Lower lobe of right lung (tissue), 2 donors: Measurements from ENCODE around the gene ARHGEF28. TPM values are rescaled to one million over a fixed set of nuclear protein-coding genes. Genes with fewer than 3 reads are reported as not detected.
A peak's percentile ranks its signal among the peaks of the same experiment; 100 is the strongest.

Experiments used
- ATAC-seq, 2 donors: fragments of 200-7000 bp; cut with Tn5 transposase; one replicate each; pipeline ENCODE4 v1.9.1; 2020 to 2022; ENCODE audit warnings: mild to moderate bottlenecking in 2 of 2, moderate library complexity in 2 of 2
- DNase-seq: peaks from one replicate; pipeline ENCODE4 v3.0.0-alpha.2; 2020
- H3K27ac ChIP-seq: fragments of 200-600 bp; one replicate; pipeline ENCODE4 v1.8.0; 2022
- H3K27me3 ChIP-seq: fragments of 200-600 bp; one replicate; pipeline ENCODE4 v1.8.0; 2022; ENCODE audit warnings: low read depth
- H3K36me3 ChIP-seq: fragments of 200-600 bp; one replicate; pipeline ENCODE4 v1.8.0; 2022; ENCODE audit warnings: mild to moderate bottlenecking
- H3K4me1 ChIP-seq: fragments of 200-600 bp; one replicate; pipeline ENCODE4 v1.8.0; 2022
- H3K4me3 ChIP-seq: fragments of 200-600 bp; one replicate; pipeline ENCODE4 v1.8.0; 2022; ENCODE audit warnings: mild to moderate bottlenecking
- H3K9me3 ChIP-seq: fragments of 200-600 bp; one replicate; pipeline ENCODE4 v1.8.0; 2022
- CTCF ChIP-seq: fragments of 200-600 bp; IDR thresholded peaks from one replicate; pipeline ENCODE4 v1.8.0; 2022; ENCODE audit warnings: antibody characterized with exemption, mild to moderate bottlenecking
- intact Hi-C: fragments of 100-400 bp; cut with DNase I; formaldehyde crosslinking; loops from one replicate; pipeline ENCODE4 v1.11.0; 2022
- total RNA-seq: library from RNA; stranded (reverse); fragmentation: NEBNext Ultra II Directional; extraction: Animal tissue kit (Norgen Biotek cat#: 25700); gene quantifications from one replicate; pipeline ENCODE4 v1.2.1, GENCODE V29; 2021
- donor health status: DM: no; HTN: yes; CAD: no; lungs with severe emphysema.

ARHGEF28 gene
- total RNA-seq, 1 donor from 2014 or later = 30.4 TPM

DNA sequence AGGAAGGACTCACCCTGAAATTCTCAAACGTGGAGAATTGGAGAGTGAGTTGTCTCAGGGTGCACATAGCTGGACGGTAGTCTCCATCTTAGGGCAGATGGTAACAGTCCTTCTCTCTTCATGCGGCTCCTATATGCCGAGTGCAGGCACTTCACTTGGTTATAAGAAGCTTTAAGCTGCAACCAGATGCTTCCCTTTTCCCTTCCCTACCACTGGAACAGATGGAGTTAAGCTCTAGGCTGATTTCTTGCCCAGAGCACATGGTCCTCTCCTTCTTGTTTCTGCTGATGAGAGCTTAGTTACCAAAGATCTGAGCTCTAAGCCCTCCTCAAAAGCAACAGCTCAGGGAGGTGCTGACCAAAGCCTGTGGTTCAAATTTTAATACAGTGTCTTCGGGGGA is 355.7 kb downstream of the ARHGEF28 start:
- H3K27me3 ChIP-seq = no peaks in the 10 kb centered on the region
- no peak for ATAC-seq
- H3K4me3 ChIP-seq = no peak overlapping the region
- H3K36me3 ChIP-seq = no peaks in the 10 kb centered on the region
- no peaks in the 10 kb centered on the region for H3K9me3 ChIP-seq
- DNase-seq = no peak
- TF ChIP-seq CTCF = no peak
- no peak overlapping the region for H3K27ac ChIP-seq
- intact Hi-C loops = no loop called here
- H3K4me1 ChIP-seq = no peaks in the 10 kb centered on the region

- intact Hi-C loops = no loop called here
- DNase-seq = no peak
- H3K4me1 ChIP-seq = no peaks in the 10 kb centered on the region
- no peak overlapping the region for H3K27ac ChIP-seq
- H3K4me3 ChIP-seq = no peak overlapping the region
- no peak for TF ChIP-seq CTCF
- no peak for ATAC-seq
- H3K27me3 ChIP-seq = no peaks in the 10 kb centered on the region
- no peaks in the 10 kb centered on the region for H3K36me3 ChIP-seq
- H3K9me3 ChIP-seq = no peaks in the 10 kb centered on the region
Observed at GRCh38 chr5:73983644-73984043, 357.6 kb downstream of the ARHGEF28 start.

DNA sequence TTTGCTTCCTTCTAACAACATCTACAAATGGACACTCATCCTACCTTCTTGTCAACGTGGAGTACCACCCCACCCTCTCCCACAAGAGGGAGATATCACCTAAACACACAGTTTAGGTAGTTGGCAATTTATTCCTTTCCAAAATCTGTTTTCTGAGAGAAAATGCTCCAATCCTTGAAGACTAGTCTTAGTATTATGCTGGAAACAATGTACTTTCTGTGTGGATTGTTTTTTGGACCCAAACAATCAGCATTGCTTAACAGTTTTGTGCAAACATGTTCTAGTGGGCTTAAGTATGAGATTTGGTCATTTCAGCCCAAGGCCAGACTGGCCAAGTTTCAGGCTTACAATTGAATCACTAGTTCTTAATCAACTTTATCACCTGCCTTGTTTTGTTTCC is 359.1 kb downstream of the ARHGEF28 start:
- no peak for DNase-seq
- Histone ChIP-seq H3K4me1 (no peaks in the 10 kb centered on the region), H3K4me3 (no peak overlapping the region), H3K27ac (no peak overlapping the region), H3K36me3 (no peaks in the 10 kb centered on the region), H3K27me3 (no peaks in the 10 kb centered on the region), H3K9me3 (no peaks in the 10 kb centered on the region)
- intact Hi-C loops = no loop called here
- TF ChIP-seq CTCF = peak; percentile 9
- peak; percentile 54 to 83 for ATAC-seq

- no peaks in the 10 kb centered on the region for H3K36me3 ChIP-seq
- H3K9me3 ChIP-seq = no peaks in the 10 kb centered on the region
- no peaks in the 10 kb centered on the region for H3K27me3 ChIP-seq
- peaks cover 4% of the 10 kb centered on the region for H3K4me1 ChIP-seq
- DNase-seq (no peak), ATAC-seq (no peak)
- no peak for TF ChIP-seq CTCF
- H3K27ac ChIP-seq = no peak overlapping the region
- intact Hi-C loops = no loop called here
- H3K4me3 ChIP-seq = no peak overlapping the region
Observed at GRCh38 chr5:73986729-73987128, 360.7 kb downstream of the ARHGEF28 start.

DNA sequence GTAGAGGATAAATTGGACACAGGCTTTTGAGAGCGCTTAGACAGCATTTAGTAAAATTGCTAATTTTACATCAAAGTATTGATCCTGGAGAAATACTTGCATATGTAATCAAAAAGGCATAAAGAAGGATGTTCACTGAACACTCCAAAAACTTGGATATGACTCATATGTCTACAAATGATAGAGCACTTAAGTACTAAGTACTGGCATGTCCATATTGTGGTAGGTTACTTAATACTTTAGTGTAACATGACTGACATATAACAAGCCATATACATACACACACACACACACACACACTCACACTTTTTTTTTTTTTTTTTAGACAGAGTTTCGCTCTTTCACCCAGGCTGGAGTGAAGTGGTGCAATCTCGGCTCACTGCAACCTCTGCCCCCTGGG is 361.9 kb downstream of the ARHGEF28 start:
- H3K4me1 ChIP-seq = peaks cover 4% of the 10 kb centered on the region
- no peak for ATAC-seq
- no peak for DNase-seq
- H3K27me3 ChIP-seq = no peaks in the 10 kb centered on the region
- no peak overlapping the region for H3K4me3 ChIP-seq
- H3K36me3 ChIP-seq = no peaks in the 10 kb centered on the region
- intact Hi-C loops = no loop called here
- H3K9me3 ChIP-seq = no peaks in the 10 kb centered on the region
- no peak for TF ChIP-seq CTCF
- H3K27ac ChIP-seq = no peak overlapping the region

- H3K27ac ChIP-seq = no peak overlapping the region
- no peaks in the 10 kb centered on the region for H3K27me3 ChIP-seq
- TF ChIP-seq CTCF = no peak
- H3K36me3 ChIP-seq = no peaks in the 10 kb centered on the region
- DNase-seq (no peak), ATAC-seq (no peak)
- intact Hi-C loops = no loop called here
- H3K4me1 ChIP-seq = peaks cover 4% of the 10 kb centered on the region
- no peaks in the 10 kb centered on the region for H3K9me3 ChIP-seq
- no peak overlapping the region for H3K4me3 ChIP-seq
Observed at GRCh38 chr5:73989956-73990355, 364.0 kb downstream of the ARHGEF28 start.
